GM21529 (cell line): ENCODE data around the gene FGF1.

Experiments
- ATAC-seq: cut with Tn5 transposase; IDR thresholded peaks from one replicate; pipeline ENCODE4 v1.9.1; 2021; ENCODE audit not compliant: unreplicated experiment

FGF1 gene

GRCh38 chr5:142697356-142698255, 11.7 kb upstream of the FGF1 start:
- ATAC-seq: no peak

GRCh38 chr5:142696379-142696778, 10.5 kb upstream of the FGF1 start:
- no peak for ATAC-seq

GRCh38 chr5:142694092-142694856, 8.4 kb upstream of the FGF1 start:
- no peak for ATAC-seq

GRCh38 chr5:142692321-142692894, 6.5 kb upstream of the FGF1 start:
- no peak for ATAC-seq

- ATAC-seq: no peak
Observed at GRCh38 chr5:142690667-142691066, 4.8 kb upstream of the FGF1 start.

GRCh38 chr5:142689081-142689480, 3.2 kb upstream of the FGF1 start:
- ATAC-seq: no peak

GRCh38 chr5:142688281-142688989, 2.5 kb upstream of the FGF1 start:
- no peak for ATAC-seq

GRCh38 chr5:142686968-142687367, 1.1 kb upstream of the FGF1 start:
- ATAC-seq: no peak

- ATAC-seq: no peak
Observed at GRCh38 chr5:142686210-142686734, 382 bp upstream of the FGF1 start.

- ATAC-seq: no peak
Observed at GRCh38 chr5:142684508-142685041, 1.3 kb downstream of the FGF1 start.

GRCh38 chr5:142683881-142684505, 1.9 kb downstream of the FGF1 start:
- no peak for ATAC-seq

GRCh38 chr5:142683116-142683515, 2.8 kb downstream of the FGF1 start:
- no peak for ATAC-seq

- ATAC-seq: no peak
Observed at GRCh38 chr5:142680605-142681259, 5.2 kb downstream of the FGF1 start.

- no peak for ATAC-seq
Observed at GRCh38 chr5:142679744-142680143, 6.1 kb downstream of the FGF1 start.

GRCh38 chr5:142678529-142678928, 7.4 kb downstream of the FGF1 start:
- no peak for ATAC-seq

GRCh38 chr5:142677198-142677597, 8.7 kb downstream of the FGF1 start:
- ATAC-seq: no peak

- ATAC-seq: no peak
Observed at GRCh38 chr5:142676318-142676717, 9.6 kb downstream of the FGF1 start.

- ATAC-seq: no peak
Observed at GRCh38 chr5:142674531-142675469, 11.1 kb downstream of the FGF1 start.

- no peak for ATAC-seq
Observed at GRCh38 chr5:142671801-142672200, 14.1 kb downstream of the FGF1 start.
